ENCODE data around the gene CDC34. TPM values are rescaled to one million over a fixed set of nuclear protein-coding genes. Genes with fewer than 3 reads are reported as not detected.

Gene CDC34
- total RNA-seq, 1 experiment from 2014 or later: 129 TPM

DNA sequence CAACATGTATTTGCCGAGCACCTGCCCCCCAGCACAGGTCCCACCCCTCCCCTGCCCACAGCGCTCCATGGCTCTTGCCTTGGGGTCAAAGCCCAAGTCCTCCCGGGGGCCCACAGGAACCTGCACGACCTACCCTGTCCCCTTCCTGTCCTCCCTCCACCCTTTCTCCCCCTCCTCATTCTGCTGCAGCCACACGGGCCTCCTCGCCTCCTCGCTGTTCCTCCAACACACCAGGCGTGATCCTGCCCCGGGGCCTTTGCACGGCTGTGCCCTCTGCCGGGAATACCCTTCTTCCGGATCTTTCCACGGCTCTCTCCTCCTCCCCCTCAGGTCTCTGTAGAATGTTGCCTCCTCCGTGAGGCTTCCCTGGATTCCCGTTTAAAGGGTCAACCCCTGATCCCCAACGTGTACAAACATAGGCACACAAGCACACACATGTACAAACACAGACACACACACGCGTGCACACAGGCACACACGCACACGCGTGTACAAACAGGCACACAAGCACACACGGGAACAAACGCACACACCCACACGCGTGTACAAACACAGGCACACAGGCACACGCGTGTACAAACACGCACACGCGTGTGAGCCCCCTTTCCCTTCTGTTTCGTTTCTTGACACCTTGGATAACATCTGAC, 32.5 kb upstream of the CDC34 start:
- DNase-seq (ENCODE audit: low spot score): no peak
- Mint-ChIP-seq H3K27ac (no peak overlapping the region), H3K4me3 (peak overlapping the region; percentile 52), H3K27me3 (ENCODE audit: low read depth) (peaks cover 56% of the 10 kb centered on the region), H3K36me3 (no peaks in the 10 kb centered on the region), H3K9me3 (no peaks in the 10 kb centered on the region), H3K4me1 (no peaks in the 10 kb centered on the region; the same call in none of the 2 replicates)
- ATAC-seq: no peak
- POLR2A ChIA-PET: no interaction called here
- TF ChIP-seq IRF2 (CRISPR knock-in tag; IDR thresholded peaks at IDR 0.05; ENCODE audit: borderline replicate concordance, low read depth): no peak
- peak; percentile 86 for TF ChIP-seq GTF2I (CRISPR knock-in tag; conservative IDR thresholded peaks at IDR 0.05)
- CTCF ChIA-PET: interaction anchor here (0.6 to 2.2 kb wide), 5 partner anchors 7 to 232 kb away, joined by 3 to 57 read pairs (median 4); no protein-coding TSS in a partner anchor

DNA sequence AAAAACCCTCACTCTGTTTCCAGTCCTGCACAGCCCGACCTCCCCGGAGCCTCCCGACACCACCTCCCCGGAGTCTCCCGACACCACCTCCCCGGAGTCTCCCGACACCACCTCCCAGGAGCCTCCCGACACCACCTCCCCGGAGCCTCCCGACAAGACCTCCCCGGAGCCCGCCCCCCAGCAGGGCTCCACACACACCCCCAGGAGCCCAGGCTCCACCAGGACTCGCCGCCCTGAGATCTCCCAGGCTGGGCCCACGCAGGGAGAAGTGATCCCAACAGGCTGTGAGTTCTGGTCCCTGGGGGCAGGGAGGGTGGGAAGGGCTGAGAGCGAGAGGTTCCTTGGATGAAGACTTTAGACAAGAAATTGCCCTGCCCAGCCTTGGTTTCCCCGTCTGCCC, 29.9 kb upstream of the CDC34 start:
- Mint-ChIP-seq H3K36me3 (no peaks in the 10 kb centered on the region), H3K4me3 (no peak overlapping the region), H3K27me3 (ENCODE audit: low read depth) (peaks cover 52% of the 10 kb centered on the region), H3K27ac (no peak overlapping the region), H3K4me1 (no peaks in the 10 kb centered on the region; the same call in 1 of the 2 replicates), H3K9me3 (no peaks in the 10 kb centered on the region)
- TF ChIP-seq, protein P1, sequence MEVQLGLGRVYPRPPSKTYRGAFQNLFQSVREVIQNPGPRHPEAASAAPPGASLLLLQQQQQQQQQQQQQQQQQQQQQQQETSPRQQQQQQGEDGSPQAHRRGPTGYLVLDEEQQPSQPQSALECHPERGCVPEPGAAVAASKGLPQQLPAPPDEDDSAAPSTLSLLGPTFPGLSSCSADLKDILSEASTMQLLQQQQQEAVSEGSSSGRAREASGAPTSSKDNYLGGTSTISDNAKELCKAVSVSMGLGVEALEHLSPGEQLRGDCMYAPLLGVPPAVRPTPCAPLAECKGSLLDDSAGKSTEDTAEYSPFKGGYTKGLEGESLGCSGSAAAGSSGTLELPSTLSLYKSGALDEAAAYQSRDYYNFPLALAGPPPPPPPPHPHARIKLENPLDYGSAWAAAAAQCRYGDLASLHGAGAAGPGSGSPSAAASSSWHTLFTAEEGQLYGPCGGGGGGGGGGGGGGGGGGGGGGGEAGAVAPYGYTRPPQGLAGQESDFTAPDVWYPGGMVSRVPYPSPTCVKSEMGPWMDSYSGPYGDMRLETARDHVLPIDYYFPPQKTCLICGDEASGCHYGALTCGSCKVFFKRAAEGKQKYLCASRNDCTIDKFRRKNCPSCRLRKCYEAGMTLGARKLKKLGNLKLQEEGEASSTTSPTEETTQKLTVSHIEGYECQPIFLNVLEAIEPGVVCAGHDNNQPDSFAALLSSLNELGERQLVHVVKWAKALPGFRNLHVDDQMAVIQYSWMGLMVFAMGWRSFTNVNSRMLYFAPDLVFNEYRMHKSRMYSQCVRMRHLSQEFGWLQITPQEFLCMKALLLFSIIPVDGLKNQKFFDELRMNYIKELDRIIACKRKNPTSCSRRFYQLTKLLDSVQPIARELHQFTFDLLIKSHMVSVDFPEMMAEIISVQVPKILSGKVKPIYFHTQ (CRISPR knock-in tag; IDR thresholded peaks at IDR 0.05): no peak
- TF ChIP-seq FOXJ3 (CRISPR knock-in tag; IDR thresholded peaks at IDR 0.05; ENCODE audit: borderline replicate concordance) (no peak), ZNF396 (CRISPR knock-in tag; IDR thresholded peaks at IDR 0.05; ENCODE audit: borderline replicate concordance) (no peak), MYBL2 (CRISPR knock-in tag; IDR thresholded peaks at IDR 0.05) (no peak), ETV6 (CRISPR knock-in tag; IDR thresholded peaks at IDR 0.05) (no peak)
- ATAC-seq: no peak
- ChIA-PET POLR2A (interaction anchor here (0.6 kb wide), 1 partner anchor 135 kb away, joined by 3 read pairs; no protein-coding TSS in a partner anchor), CTCF (no interaction called here)
- no peak for DNase-seq (ENCODE audit: low spot score)

DNA sequence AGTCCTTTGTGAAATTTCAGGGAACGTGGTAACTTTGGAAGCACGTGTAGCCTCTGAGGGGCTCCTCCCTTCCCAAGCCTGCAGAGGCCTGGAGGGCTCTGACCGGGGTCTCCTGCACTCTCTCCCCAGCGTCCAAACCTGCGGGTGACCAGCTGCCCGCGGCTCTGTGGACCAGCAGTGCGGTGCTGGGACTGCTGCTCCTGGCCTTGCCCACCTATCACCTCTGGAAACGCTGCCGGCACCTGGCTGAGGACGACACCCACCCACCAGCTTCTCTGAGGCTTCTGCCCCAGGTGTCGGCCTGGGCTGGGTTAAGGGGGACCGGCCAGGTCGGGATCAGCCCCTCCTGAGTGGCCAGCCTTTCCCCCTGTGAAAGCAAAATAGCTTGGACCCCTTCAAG, 26.9 kb upstream of the CDC34 start:
- ChIA-PET POLR2A (no interaction called here), CTCF (interaction anchor here (1.2 kb wide), 1 partner anchor 9 kb away, joined by 5 read pairs; the partner anchor contains the start of gene MADCAM1)
- H3K4me3 Mint-ChIP-seq: no peak overlapping the region
- H3K27me3 Mint-ChIP-seq (ENCODE audit: low read depth): peaks cover 34% of the 10 kb centered on the region
- H3K36me3 Mint-ChIP-seq: peaks cover 8% of the 10 kb centered on the region
- DNase-seq (ENCODE audit: low spot score): no peak
- H3K27ac Mint-ChIP-seq: no peak overlapping the region
- H3K9me3 Mint-ChIP-seq: peaks cover 7% of the 10 kb centered on the region; the same call in 1 of the 2 replicates
- peaks cover 8% of the 10 kb centered on the region for H3K4me1 Mint-ChIP-seq
- ATAC-seq: no peak
- no peak for TF ChIP-seq ELF4 (CRISPR knock-in tag; IDR thresholded peaks at IDR 0.05; ENCODE audit: low read depth)
- TF ChIP-seq, protein P2, sequence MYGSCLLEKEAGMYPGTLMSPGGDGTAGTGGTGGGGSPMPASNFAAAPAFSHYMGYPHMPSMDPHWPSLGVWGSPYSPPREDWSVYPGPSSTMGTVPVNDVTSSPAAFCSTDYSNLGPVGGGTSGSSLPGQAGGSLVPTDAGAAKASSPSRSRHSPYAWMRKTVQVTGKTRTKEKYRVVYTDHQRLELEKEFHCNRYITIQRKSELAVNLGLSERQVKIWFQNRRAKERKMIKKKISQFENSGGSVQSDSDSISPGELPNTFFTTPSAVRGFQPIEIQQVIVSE (CRISPR knock-in tag; IDR thresholded peaks at IDR 0.05; ENCODE audit: borderline replicate concordance): no peak
- TF ChIP-seq, protein P3, sequence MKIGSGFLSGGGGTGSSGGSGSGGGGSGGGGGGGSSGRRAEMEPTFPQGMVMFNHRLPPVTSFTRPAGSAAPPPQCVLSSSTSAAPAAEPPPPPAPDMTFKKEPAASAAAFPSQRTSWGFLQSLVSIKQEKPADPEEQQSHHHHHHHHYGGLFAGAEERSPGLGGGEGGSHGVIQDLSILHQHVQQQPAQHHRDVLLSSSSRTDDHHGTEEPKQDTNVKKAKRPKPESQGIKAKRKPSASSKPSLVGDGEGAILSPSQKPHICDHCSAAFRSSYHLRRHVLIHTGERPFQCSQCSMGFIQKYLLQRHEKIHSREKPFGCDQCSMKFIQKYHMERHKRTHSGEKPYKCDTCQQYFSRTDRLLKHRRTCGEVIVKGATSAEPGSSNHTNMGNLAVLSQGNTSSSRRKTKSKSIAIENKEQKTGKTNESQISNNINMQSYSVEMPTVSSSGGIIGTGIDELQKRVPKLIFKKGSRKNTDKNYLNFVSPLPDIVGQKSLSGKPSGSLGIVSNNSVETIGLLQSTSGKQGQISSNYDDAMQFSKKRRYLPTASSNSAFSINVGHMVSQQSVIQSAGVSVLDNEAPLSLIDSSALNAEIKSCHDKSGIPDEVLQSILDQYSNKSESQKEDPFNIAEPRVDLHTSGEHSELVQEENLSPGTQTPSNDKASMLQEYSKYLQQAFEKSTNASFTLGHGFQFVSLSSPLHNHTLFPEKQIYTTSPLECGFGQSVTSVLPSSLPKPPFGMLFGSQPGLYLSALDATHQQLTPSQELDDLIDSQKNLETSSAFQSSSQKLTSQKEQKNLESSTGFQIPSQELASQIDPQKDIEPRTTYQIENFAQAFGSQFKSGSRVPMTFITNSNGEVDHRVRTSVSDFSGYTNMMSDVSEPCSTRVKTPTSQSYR (CRISPR knock-in tag; IDR thresholded peaks at IDR 0.05): no peak
- TF ChIP-seq SP1 (CRISPR knock-in tag; conservative IDR thresholded peaks at IDR 0.05): no peak
- TF ChIP-seq, protein P4, sequence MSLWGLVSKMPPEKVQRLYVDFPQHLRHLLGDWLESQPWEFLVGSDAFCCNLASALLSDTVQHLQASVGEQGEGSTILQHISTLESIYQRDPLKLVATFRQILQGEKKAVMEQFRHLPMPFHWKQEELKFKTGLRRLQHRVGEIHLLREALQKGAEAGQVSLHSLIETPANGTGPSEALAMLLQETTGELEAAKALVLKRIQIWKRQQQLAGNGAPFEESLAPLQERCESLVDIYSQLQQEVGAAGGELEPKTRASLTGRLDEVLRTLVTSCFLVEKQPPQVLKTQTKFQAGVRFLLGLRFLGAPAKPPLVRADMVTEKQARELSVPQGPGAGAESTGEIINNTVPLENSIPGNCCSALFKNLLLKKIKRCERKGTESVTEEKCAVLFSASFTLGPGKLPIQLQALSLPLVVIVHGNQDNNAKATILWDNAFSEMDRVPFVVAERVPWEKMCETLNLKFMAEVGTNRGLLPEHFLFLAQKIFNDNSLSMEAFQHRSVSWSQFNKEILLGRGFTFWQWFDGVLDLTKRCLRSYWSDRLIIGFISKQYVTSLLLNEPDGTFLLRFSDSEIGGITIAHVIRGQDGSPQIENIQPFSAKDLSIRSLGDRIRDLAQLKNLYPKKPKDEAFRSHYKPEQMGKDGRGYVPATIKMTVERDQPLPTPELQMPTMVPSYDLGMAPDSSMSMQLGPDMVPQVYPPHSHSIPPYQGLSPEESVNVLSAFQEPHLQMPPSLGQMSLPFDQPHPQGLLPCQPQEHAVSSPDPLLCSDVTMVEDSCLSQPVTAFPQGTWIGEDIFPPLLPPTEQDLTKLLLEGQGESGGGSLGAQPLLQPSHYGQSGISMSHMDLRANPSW (CRISPR knock-in tag; conservative IDR thresholded peaks at IDR 0.05; ENCODE audit: low read depth): no peak
- no peak for TF ChIP-seq OVOL2 (CRISPR knock-in tag; IDR thresholded peaks at IDR 0.05; ENCODE audit: borderline replicate concordance)
- TF ChIP-seq, protein P5, sequence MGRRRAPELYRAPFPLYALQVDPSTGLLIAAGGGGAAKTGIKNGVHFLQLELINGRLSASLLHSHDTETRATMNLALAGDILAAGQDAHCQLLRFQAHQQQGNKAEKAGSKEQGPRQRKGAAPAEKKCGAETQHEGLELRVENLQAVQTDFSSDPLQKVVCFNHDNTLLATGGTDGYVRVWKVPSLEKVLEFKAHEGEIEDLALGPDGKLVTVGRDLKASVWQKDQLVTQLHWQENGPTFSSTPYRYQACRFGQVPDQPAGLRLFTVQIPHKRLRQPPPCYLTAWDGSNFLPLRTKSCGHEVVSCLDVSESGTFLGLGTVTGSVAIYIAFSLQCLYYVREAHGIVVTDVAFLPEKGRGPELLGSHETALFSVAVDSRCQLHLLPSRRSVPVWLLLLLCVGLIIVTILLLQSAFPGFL (CRISPR knock-in tag; IDR thresholded peaks at IDR 0.05; ENCODE audit: borderline replicate concordance): no peak
- TF ChIP-seq, protein P1 (CRISPR knock-in tag; IDR thresholded peaks at IDR 0.05): no peak
- TF ChIP-seq, protein P6, sequence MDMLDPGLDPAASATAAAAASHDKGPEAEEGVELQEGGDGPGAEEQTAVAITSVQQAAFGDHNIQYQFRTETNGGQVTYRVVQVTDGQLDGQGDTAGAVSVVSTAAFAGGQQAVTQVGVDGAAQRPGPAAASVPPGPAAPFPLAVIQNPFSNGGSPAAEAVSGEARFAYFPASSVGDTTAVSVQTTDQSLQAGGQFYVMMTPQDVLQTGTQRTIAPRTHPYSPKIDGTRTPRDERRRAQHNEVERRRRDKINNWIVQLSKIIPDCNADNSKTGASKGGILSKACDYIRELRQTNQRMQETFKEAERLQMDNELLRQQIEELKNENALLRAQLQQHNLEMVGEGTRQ (CRISPR knock-in tag; IDR thresholded peaks at IDR 0.05): no peak
